GM19238 (cell line): ENCODE data around the gene TEK.
"Not testable (repeated sequence)": the region's sequence is repeated elsewhere in the genome, so short reads cannot be mapped to it uniquely, and the experiment has no call there.

Experiments
- DNase-seq: peaks from one replicate; pipeline ENCODE4 v3.0.0; 2011; ENCODE audit warnings: low spot score; ENCODE audit not compliant: insufficient read length

Gene TEK

GRCh38 chr9:27212621-27213020 is 103.6 kb downstream of the TEK start:
- DNase-seq = no peak

- no peak for DNase-seq
Measured at GRCh38 chr9:27227192-27227591, 118.2 kb downstream of the TEK start.

- DNase-seq = not testable (repeated sequence)
Measured at GRCh38 chr9:27239648-27240047, 130.6 kb downstream of the TEK start.

- DNase-seq = peak; percentile 7
Measured at GRCh38 chr9:27247756-27248155, 138.7 kb downstream of the TEK start.

- DNase-seq = no peak
Measured at GRCh38 chr9:27248702-27249101, 139.7 kb downstream of the TEK start.

- DNase-seq = no peak
Measured at GRCh38 chr9:27258662-27259061, 149.6 kb downstream of the TEK start.

- DNase-seq = no peak
Measured at GRCh38 chr9:27260789-27261516, 151.9 kb downstream of the TEK start.

GRCh38 chr9:27261517-27262211 is 152.6 kb downstream of the TEK start:
- DNase-seq = no peak

GRCh38 chr9:27272103-27272502 is 163.1 kb downstream of the TEK start:
- DNase-seq = no peak

- DNase-seq = no peak
Measured at GRCh38 chr9:27273186-27273585, 164.2 kb downstream of the TEK start.

- DNase-seq = peak; percentile 16
Measured at GRCh38 chr9:27276193-27277030, 167.4 kb downstream of the TEK start.

- no peak for DNase-seq
Measured at GRCh38 chr9:27278374-27278773, 169.3 kb downstream of the TEK start.

GRCh38 chr9:27279611-27280010 is 170.6 kb downstream of the TEK start:
- no peak for DNase-seq
